Measurements from ENCODE around the gene RNF40.
A peak's percentile ranks its signal among the peaks of the same experiment; 100 is the strongest.

The RNF40 gene

DNA sequence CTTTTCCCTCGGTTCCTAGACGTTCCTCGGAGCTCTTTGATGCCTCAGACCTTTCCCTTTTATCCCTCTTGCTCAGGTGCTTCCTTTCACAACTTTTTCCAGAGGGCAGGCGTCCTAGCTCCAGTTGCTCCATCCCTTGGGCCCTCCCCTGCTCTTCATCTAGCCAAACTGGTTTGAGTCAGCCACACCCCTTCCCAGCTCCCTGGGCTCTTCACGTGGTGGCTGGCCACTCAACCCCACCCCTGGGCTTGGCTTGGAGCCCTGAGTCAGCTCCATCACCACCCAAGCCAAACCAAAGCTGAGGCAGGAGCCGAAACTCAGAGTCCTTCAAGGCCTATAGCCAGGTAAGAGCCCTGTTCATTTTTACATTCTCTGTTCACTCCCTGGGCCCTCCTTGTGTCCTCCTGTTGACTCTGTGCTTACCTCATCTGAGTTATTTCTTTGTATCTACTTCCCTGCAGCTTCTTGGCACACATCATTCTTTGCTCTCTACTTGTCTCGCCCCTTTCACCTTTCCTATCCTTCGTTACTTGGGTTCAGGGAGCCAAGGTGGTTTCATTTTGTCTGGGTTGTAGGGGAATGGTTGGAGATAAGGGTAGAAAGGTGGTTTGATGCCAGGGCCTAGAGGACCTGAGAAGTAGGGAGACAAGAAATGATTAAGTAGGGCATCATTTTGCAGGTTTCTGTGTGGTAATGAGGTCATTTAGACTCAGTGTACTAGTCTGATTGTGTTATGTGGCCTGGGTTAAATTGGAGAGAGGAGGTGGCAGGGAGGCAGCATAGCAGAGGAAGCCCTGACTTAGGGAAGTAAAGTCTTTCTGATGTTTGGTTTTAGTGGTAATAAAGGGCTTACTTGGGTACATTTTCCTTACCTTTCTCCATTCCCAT, 21.5 kb upstream of the RNF40 start:
- peak; percentile 97 for DNase-seq

DNA sequence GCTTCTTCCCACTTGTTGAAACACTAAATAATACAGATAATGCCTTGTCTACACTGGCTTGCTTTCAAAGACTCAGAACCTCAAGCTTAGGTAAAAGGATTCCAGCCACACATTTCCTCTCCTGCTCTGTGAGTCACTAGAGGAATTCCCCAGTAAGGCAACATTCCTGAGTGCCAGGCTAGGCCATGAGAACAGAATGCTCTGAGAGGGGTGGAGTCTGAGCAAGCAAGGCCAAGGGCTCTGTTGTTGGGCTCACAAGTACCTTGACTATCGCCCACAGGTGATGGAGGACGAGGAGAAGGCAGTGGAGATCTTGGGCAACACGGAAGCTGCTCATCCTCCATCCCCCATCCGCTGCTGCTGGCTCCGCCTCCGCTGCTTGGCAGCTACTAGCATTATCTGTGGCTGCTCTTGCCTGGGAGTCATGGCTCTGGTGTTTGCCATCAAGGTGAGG, 20.6 kb upstream of the RNF40 start:
- DNase-seq = peak; percentile 97

DNA sequence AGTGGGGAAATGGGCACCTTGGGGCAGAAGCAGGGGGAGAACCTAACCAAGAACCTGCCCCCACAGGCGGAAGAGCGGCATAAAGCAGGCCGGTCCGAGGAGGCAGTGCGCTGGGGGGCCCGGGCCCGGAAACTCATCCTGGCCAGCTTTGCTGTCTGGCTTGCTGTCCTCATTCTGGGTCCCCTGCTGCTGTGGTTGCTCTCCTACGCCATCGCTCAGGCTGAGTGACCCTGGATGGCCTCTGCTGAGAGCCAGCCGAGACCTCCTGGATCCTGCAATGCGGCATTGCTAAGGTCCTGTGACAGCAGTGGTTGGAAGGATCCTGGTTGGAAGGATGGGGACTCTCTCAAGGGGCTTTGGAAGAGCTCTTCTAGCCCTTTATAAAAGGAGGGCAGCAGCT, 18.4 kb upstream of the RNF40 start:
- no peak for DNase-seq

DNA sequence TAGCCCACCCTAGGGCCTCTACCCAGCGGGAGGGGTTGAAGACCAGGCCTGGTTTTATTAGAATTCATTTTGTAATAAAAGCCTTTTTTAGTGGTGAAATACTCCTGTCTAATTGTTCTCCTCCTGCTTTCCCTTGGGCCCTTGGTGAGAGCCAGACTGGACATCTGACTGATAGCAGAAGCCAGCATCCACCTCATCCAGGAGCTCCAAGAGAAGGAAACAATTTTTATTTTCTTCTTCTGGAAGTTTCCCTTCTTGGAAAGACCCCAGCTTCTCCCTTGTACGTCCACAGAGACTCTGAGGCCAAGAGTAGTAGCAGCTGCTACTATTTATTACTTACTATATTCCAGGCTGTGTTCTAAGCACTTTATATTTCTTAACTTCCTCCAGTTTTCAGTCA, 17.9 kb upstream of the RNF40 start:
- no peak for DNase-seq

DNA sequence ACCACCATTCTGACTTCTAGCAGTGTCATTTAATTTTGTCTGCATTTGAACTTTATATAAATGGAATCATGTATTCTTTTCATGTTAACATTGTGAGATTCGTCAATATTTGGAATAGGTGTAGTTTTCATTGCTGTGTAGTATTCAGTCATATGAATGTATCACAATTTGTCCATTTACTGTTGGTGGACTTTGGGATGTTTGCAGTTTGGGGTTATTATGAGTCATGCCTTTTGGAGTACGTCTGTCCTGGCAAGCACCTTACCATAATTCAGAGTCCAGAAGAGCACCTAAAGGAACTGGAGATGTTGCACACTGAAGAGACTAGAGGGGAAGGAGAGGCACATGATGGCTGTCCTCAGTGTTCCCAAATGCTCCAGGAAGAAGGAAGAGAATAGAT, 17.0 kb upstream of the RNF40 start:
- DNase-seq = no peak

DNA sequence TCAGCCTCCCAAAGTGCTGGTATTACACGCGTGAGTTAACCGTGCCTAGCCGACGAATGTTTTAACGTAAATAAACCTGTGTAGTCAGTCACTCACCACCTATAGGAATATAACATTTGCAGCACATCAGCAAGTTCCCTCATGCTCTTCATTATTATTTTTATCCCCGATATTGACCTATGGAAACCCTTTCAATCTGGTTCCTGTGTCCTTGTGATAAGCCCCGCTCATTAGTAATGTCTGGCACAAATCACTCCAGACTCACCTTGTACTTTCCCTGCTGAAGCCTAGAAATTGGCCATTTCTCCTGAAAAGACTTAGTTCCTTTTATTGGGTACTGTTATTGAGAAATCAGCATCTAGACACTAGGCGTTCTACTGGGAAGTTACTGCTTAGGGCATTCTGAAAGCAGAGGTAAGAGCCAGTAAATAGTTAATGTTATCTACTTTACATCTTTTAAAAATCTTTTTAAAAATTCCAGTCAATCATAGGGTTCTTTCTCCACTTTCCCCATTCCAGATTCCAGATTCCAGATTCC, 15.4 kb upstream of the RNF40 start:
- no peak for DNase-seq

DNA sequence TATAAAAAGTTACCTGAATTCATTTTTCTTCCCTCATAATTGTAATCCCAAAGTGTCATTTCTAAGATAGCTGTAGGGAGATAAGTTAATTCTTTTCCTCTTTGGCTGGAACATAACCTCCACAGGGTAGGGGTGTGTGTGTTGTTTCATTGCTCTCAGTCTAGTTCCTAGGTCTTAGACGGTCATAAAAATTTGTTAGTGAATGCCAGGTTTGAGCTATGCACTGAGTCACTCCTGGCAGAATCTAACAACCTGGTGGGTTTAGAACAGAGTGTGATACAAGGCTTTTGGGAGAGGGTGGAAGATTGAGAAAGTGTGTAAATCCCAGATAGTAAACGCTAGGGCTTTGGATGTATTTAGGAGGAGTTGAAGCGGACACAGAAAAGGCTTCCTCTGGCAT, 14.8 kb upstream of the RNF40 start:
- no peak for DNase-seq

DNA sequence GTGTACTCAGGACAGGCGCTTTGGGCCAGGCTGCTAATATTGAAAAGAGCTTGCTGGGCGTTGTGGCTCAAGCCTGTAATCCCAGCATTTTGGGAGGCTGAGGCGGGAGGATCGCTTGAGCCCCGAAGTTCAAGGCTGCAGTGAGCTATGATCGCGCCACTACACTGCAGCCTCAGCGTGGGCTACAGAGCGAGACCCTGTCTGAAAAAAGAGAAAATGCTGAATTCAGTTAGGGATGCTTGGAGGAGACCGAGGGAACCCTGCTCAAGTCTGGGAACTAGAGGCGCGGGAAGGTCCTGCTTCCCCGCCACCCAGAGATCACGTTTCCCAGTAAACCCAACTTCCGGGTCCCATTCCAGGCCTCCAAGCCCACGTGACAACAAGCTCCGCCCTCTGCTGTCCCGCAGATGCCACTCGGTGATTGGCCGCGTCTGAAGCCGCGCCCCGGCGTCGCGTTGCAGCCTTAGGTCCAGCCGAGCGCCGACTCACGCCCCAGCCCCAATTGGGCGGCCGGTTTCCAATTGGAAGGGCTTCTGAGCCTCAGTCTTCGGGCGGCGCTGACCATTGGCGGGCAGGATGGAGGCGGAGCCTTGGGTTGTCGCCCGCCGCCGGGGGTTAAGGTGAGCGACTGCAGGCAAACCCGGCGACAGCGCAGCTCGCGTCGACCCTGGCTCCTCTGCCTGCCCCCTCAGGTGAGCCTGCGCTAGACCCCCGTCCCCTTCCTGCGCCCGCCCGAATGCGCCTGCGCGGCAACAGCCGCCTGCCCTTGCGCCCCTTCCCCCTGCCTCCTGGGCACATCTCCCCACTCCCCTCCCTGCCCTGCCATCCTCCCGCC, 14.1 kb upstream of the RNF40 start, which contains the start of gene PHKG2:
TSS of gene PHKG2 (plus strand) at position 627 of the 835 bp plus-strand sequence. CDS start 396 bp downstream, outside the sequence.
- DNase-seq = peak; percentile 100

DNA sequence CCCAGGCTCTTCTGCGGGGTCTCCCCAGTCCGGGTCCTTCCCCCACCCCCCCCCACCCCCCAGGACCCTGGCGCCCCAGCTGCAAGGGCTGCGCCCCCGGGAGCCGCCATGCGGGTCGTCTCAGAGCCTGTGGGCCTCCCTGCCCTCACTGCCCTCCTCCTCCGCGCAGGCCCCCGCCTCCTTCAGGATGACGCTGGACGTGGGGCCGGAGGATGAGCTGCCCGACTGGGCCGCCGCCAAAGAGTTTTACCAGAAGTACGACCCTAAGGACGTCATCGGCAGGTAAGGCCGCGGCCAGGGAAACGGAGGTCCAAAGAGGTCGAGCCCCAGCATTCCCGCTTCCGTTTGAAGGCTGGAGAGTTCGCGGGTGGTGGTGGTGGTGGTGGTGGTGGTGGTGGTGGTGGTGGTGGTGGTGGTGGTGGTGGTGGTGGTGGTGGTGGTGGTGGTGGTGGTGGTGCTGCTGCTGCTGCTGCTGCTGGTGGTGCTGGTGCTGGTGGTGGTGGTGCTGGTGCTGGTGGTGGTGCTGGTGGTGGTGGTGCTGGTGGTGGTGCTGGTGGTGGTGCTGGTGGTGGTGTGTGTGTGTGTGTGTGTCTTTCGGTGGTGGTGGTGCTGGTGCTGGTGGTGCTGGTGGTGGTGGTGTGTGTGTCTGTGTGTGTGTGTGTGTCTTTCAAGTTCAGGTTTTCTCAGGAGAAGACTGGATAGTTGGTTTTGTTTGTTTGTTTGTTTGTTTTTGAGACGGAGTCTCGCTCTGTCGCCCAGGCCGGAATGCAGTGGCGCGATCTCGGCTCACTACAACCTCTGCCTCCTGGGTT, 13.3 kb upstream of the RNF40 start:
- peak; percentile 84 for DNase-seq

DNA sequence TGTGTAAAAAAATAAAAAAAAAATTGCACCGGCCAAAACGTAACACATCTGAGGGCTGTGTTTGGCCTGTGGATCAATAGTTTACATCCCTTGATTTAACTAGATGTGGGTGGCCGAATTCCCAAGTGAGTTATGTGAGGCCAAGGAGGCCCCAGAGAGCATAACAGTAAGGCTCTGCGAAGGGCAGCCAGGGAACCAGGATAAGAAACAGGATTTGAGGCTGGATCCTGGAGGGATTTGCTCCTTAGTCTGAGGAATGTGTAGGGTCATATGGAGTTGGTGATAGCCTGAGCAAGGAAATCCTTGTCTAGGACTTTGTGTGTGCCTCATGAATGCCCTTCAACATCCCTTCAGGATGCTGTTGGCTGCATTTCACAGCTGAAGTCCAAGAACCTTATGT, 11.9 kb upstream of the RNF40 start:
- DNase-seq = no peak

DNA sequence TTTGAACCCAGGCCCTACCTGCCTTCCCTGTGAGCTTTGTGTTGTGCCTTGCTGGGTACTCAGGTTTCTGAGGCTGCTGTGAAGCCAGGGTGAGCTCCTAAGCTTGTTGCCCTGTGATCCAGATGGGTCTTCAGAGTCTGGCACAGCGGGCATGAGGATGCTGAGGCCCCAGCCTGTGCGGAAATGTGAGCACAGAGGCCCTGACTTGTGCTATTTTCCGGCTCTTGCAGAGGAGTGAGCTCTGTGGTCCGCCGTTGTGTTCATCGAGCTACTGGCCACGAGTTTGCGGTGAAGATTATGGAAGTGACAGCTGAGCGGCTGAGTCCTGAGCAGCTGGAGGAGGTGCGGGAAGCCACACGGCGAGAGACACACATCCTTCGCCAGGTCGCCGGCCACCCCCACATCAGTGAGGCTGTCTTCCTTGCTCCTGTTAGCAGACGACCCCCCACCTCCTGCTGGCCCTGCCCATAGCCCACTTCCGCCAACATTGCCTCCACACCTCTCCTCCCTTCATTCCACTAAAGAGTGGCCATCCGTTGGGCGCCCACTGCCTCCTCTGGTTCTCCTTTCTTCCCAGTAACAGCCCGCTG, 11.2 kb upstream of the RNF40 start:
- DNase-seq = no peak

DNA sequence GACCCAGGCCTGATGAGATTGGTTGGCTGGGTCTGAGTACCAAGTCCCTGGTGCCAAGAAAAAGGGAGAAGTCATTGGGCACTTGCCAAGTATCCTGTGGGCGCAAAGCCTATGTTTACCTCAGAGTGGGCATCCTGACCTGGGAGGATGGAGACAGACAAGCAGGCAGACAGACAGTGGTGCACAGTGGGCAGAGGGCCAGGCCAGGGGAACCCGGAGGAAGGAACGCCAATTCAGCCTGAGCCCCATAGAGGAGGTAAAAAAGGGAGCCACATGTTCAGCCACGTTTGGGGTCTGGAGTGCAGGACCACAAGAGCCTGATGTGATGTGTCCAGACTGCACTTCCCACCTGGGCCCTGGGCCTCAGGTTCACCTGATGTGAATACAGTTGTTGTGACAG, 8.5 kb upstream of the RNF40 start:
- no peak for DNase-seq

DNA sequence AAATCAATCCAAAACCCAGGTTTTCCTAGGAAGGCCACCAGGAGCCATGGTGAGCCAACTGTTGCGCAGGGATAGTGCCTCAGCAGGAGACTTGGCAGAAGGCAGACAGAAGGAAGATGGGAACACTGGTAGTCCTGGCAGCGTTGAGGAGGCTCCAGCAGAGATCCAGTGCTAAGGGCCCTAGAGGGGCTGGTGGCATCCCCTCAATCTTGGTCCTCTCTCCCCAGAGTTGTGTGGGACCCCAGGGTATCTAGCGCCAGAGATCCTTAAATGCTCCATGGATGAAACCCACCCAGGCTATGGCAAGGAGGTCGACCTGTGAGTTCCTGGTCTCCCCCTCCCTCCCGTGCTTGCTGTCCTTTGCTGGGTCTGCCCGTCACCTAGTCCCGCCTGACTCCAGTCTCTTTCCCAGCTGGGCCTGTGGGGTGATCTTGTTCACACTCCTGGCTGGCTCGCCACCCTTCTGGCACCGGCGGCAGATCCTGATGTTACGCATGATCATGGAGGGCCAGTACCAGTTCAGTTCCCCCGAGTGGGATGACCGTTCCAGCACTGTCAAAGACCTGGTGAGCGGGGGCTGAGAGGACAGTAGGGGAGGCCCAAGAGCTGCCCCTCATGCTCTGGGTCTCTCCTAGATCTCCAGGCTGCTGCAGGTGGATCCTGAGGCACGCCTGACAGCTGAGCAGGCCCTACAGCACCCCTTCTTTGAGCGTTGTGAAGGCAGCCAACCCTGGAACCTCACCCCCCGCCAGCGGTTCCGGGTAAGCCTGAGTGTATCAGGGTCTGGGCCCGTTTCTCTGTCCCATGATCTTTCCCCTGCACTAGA, 6.0 kb upstream of the RNF40 start:
- no peak for DNase-seq

DNA sequence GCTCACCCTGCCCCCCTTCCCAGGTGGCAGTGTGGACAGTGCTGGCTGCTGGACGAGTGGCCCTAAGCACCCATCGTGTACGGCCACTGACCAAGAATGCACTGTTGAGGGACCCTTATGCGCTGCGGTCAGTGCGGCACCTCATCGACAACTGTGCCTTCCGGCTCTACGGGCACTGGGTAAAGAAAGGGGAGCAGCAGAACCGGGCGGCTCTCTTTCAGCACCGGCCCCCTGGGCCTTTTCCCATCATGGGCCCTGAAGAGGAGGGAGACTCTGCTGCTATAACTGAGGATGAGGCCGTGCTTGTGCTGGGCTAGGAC, 5.4 kb upstream of the RNF40 start:
- no peak for DNase-seq

DNA sequence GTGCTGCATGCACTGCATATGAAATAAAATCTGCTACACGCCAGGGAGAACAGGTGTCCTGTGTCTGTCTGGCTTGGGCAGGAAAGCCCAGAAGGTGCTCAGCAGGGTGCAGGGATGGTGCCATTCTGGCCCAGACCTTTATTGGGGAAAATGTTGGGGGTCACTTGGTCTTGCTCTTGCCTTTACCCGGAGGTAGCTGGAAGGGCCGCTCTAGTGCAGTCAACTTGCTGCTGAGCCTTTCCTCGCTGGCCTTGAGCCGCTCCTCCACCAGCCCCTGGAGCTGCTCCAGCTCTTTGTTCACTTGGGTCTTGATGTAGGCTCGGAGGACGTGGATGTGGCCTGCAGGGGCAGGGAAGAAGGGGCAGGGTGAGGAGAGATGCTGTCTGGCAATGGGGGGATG, 4.8 kb upstream of the RNF40 start:
- no peak for DNase-seq

DNA sequence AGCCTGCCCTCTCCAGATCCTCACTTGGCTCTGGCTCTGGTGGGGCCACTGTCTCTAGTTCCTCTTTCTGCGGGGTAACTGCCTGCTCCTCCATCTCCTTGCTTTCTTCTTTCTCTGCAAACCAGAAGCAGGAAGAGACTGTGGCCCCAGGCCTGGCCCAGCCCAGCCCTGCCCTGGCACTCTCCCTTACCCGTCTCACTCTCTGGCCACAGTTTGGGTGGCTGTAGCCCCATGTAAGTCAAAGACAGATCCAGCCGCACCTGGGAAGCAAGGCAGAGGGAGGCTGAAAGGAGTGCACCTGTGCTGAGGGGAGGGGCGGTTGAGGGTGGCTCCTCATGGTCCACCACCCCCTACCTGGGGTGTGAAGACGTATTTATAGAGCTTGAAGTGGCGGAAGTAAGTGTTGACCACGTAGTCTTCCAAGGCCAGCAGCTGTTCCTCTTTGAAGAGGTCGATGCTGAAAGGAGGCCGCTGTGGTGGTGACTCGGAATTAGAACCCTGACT, 3.1 kb upstream of the RNF40 start:
- DNase-seq = peak; percentile 42

DNA sequence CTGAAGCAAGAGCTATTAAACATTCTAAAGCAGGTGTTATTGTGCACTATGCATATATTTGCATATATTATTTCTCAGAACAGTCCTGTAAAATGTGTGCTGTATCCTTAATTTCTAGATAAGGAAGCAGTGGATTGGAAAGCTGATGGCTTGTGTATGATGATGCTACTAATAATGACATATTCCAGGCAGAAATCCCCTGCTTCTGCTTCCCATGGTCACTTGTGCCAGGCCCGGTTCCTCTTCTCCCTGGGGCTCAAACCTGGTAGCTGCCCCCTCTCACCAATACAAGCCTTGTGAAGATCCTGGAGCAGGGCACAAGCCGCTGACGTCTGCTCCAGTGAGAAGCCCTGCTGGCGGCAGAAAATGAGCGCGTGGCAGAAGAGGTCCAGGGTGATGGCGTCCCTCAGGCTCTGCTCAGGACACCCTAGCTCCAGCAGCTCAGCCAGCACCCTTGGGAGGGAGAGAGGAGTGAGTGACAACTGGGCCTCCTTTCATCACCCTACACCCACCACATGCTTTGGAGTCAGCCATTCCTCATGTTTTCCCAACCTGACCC, 2.0 kb upstream of the RNF40 start:
- no peak for DNase-seq

DNA sequence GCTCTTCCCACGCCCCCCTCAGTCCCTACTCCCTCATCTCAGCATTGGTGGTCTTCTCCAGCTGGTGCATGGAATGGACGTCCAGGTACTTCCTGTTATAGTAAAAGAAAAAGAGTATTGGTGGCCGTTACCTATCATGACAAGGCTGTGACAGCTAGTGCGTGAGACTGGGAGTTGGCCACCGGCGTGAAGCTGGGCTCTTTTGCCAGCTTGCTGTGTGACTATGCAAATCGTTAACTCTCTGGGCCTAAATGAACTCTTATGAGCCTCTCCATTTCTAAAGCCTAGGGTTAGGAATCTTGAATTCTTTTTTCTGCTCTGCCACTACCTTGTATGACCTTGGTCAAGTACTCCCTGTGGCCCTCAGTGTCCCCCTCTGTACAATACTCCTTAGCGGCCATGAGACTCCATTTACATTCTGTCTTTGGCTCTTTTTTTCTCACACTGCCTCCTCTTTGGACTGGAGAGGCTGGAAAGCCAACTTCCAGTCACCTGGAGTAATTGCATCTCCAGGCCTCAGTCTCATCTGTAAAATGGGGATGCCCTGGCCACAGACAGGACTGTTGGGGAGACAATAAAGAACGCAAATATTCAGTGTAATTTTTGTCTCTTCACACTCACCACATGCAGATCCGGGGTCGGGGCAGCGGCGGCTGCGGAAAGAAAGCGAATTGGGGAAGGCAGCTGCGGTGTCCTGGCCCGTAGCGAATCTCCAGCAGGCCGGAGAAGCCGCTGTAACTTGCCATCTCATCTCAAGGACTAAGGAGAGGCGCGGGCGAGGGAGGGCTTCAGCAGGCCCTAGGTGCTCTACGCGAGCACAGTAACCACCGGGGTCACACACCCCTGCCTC, 1.3 kb upstream of the RNF40 start:
- no peak for DNase-seq

DNA sequence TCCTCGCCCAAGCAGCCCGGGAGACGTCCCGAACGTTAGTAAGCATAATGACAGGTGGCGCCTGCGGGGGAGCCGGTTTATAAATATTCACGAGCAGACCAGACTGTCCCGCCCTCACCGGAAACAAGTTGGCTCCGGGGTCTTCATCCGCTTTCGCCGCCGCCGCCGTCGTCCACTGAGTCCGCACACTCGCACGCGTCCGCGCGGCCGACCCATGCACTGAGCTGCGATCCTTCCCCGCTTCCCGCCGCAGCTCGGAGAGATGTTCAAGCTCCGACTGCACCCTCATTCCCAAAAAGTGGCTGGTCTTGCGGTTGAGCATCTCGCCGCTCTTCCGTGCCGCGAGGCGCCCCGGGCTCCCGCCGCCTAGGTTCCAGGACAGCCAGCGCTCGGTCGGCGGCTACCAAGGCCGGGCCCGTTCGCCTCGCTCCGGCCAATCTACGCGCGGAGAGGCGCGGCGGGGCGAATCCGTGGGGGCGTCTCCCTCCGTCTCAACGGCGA, 645 bp upstream of the RNF40 start:
- peak; percentile 80 for DNase-seq
